Measurements from ENCODE around the gene ZNF488.

The ZNF488 gene

DNA sequence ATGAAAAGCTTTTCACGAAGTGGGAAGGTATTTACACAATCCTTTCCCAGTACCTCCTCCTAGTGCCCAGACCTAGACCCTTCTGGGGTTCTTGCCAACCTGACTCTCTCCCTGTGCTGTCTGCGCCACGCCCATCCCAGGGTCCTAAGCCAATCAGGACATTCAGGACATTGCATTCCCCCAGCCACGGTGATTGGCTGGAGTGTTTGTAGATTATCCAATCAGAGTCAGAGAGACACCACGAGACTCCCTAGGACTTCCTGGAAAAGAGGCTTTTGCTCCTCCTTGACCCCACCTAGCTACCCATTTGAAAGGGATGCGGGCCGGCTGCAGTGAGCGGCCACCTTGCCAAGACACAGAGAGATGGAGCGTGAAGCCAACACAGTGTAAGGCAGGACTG lies 65.4 kb downstream of the ZNF488 start:
- no peak for DNase-seq (ENCODE audit: extremely low spot score, insufficient read length, low read depth)
- FAIRE-seq, result no peak

DNA sequence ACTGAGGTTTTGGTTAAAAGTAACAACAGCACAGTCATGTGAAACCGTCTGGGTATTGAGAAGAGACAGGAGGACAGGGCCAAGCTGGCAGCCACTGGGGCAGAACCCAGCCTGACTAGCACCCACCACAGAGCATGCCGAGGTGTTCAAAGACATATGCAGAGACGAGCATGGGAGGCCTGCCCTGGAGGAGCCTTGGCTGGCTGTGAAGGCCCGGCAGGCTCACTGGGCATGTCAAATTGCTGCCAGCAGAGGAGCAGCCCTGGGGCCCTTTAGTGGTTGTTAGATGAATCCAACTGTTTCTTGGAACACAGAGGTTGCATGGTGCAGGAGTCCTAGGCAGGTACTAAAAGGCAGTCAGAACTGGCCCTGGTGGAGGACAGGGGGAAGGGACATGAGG lies 66.8 kb downstream of the ZNF488 start:
- FAIRE-seq (no peak), DNase-seq (ENCODE audit: extremely low spot score, insufficient read length, low read depth) (no peak)

DNA sequence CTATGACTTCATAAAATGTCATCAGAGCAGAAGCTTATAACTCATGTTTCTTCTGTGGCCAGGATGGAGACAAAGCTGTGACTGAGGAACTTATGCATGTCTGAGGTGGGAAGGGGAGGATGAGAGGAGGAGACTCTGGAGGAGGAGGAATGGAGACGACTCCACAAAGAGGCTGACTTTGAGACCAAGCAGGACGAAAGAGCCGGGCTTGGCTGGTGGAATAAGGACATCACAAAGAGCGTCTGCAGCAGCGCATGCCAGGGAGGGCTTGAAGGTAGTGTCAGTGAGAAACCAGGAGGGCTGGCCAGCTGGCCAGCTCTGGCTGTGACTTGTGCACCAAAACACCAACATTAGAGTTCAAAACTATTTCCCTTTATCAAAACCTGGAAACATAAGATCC lies 68.0 kb downstream of the ZNF488 start:
- no peak for FAIRE-seq
- DNase-seq (ENCODE audit: extremely low spot score, insufficient read length, low read depth), result no peak

All from GM18507 (cell line).